Neural progenitor cell (in vitro differentiated cells): ENCODE results near the gene PACSIN3. TPM values are rescaled to one million over a fixed set of nuclear protein-coding genes. Genes with fewer than 3 reads are reported as not detected.
A peak's percentile ranks its signal among the peaks of the same experiment; 100 is the strongest.

Experiments
- DNase-seq: peaks from one replicate; pipeline ENCODE4 v3.0.0-alpha.2; 2016; ENCODE audit warnings: low spot score
- H2AFZ ChIP-seq: fragments of 200-600 bp; sonication (generic); replicated peaks from 2 replicates; pipeline ENCODE4 v1.6.1; 2016; ENCODE audit warnings: antibody characterized with exemption
- H3F3A ChIP-seq: fragments of 200-600 bp; sonication (generic); 2 replicates; pipeline ENCODE4 v1.6.1; 2016; ENCODE audit warnings: antibody characterized with exemption, low read depth
- H3K27ac ChIP-seq: fragments of 200-600 bp; sonication (generic); 2 replicates; pipeline ENCODE4 v1.5.1; 2016; ENCODE audit warnings: mild to moderate bottlenecking
- H3K27me3 ChIP-seq: fragments of 200-600 bp; sonication (generic); 2 replicates; pipeline ENCODE4 v1.6.1; 2016; ENCODE audit warnings: mild to moderate bottlenecking, moderate library complexity
- H3K36me3 ChIP-seq: fragments of 200-600 bp; sonication (generic); 2 replicates; pipeline ENCODE4 v1.5.1; 2016
- H3K4me1 ChIP-seq: fragments of 200-600 bp; sonication (generic); 2 replicates; pipeline ENCODE4 v1.6.1; 2016; ENCODE audit warnings: mixed run types
- H3K4me2 ChIP-seq: fragments of 200-600 bp; sonication (generic); 2 replicates; pipeline ENCODE4 v1.6.1; 2016
- H3K4me3 ChIP-seq: fragments of 200-600 bp; sonication (generic); 2 replicates; pipeline ENCODE4 v1.5.1; 2016
- H3K79me2 ChIP-seq: fragments of 200-600 bp; sonication (generic); 2 replicates; pipeline ENCODE4 v1.6.1; 2016; ENCODE audit warnings: low read depth
- H3K9ac ChIP-seq: fragments of 200-600 bp; sonication (generic); 2 replicates; pipeline ENCODE4 v1.6.1; 2016
- H3K9me3 ChIP-seq: fragments of 200-600 bp; sonication (generic); 2 replicates; pipeline ENCODE4 v1.5.1; 2016; ENCODE audit warnings: low read depth
- H4K20me1 ChIP-seq: fragments of 200-600 bp; sonication (generic); 2 replicates; pipeline ENCODE4 v1.6.1; 2016; ENCODE audit warnings: low read depth
- H3K27ac Mint-ChIP-seq: 3 replicates; pipeline ENCODE4 v1.8.0; 2021; ENCODE audit warnings: mixed read lengths
- H3K27me3 Mint-ChIP-seq: 2 replicates; pipeline ENCODE4 v1.8.0; 2022; ENCODE audit warnings: low read depth, mild to moderate bottlenecking, inconsistent platforms, moderate library complexity, mixed read lengths; ENCODE audit not compliant: insufficient read depth
- H3K36me3 Mint-ChIP-seq: 3 replicates; pipeline ENCODE4 v1.8.0; 2021; ENCODE audit warnings: mixed read lengths
- H3K4me1 Mint-ChIP-seq: 3 replicates; pipeline ENCODE4 v1.8.0; 2021; ENCODE audit warnings: mixed read lengths
- H3K4me3 Mint-ChIP-seq: 3 replicates; pipeline ENCODE4 v1.8.0; 2021; ENCODE audit warnings: mild to moderate bottlenecking, moderate library complexity, mixed read lengths
- H3K9me3 Mint-ChIP-seq: 3 replicates; pipeline ENCODE4 v1.8.0; 2020; ENCODE audit warnings: mixed read lengths
- EZH2 ChIP-seq: fragments of 200-600 bp; sonication (generic); IDR thresholded peaks from 2 replicates; pipeline ENCODE4 v1.6.1; 2017; ENCODE audit warnings: antibody characterized with exemption, mild to moderate bottlenecking, moderate library complexity
- EZH2phosphoT487 ChIP-seq: fragments of 200-600 bp; sonication (generic); IDR thresholded peaks from 2 replicates; pipeline ENCODE4 v1.6.1; 2017; ENCODE audit warnings: antibody characterized with exemption
- microRNA-seq: library from miRNA; unstranded; fragments of <30 nt; microRNA quantifications from one replicate; pipeline ENCODE4, GENCODE V29; 2016
- small RNA-seq: library from RNA; depleted of rRNA; stranded (forward); fragments of <200 nt; gene quantifications from one replicate; pipeline ENCODE3, GENCODE V24; 2015
- total RNA-seq: library from RNA; depleted of rRNA; stranded (reverse); fragments of >200 nt; gene quantifications from 2 replicates; pipeline ENCODE4 v1.2.3, GENCODE V29; 2015; ENCODE audit warnings: low replicate concordance
- TF ChIP-seq, protein P1 (sequence below): fragments of 200-600 bp; sonication (generic); IDR thresholded peaks from 2 replicates; pipeline ENCODE4 v1.5.1; 2017; ENCODE audit warnings: antibody characterized with exemption, mild to moderate bottlenecking

PACSIN3 gene
- total RNA-seq, 1 donor from 2014 or later, result 7.1 TPM

DNA sequence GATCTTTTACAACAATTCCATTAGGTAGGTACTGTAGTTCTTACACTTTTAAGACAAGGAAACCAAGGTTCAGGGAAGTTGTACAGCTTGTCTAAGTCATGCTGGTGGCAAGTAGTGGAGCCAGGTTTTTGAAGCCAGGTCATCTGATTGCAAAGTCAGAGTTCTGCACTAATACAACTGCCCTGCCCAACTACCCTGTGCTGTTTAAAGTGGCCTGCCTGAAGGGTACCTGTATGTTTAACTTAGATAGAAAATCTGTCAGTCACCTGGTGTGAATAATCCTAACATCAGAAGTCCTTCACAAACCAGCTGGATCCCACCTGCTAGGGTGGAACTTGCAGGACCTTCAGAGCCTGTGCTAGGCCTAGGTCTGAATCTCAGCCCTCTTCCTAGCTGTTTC, 53.7 kb downstream of the PACSIN3 start:
- Histone ChIP-seq H2AFZ (no peak overlapping the region), H3K27ac (no peak overlapping the region), H3F3A (peaks cover 7% of the 10 kb centered on the region), H4K20me1 (no peaks in the 10 kb centered on the region), H3K9ac (no peak overlapping the region), H3K79me2 (no peaks in the 10 kb centered on the region), H3K4me1 (peaks cover 13% of the 10 kb centered on the region), H3K9me3 (no peaks in the 10 kb centered on the region), H3K36me3 (no peaks in the 10 kb centered on the region), H3K27me3 (no peaks in the 10 kb centered on the region), H3K4me2 (no peak overlapping the region), H3K4me3 (no peak overlapping the region)
- H3K36me3 Mint-ChIP-seq, result peaks cover 8% of the 10 kb centered on the region
- H3K27ac Mint-ChIP-seq, result no peak overlapping the region
- H3K4me1 Mint-ChIP-seq, result peaks cover 18% of the 10 kb centered on the region
- no peak for DNase-seq
- no peak overlapping the region for H3K4me3 Mint-ChIP-seq
- H3K27me3 Mint-ChIP-seq, result peaks cover 5% of the 10 kb centered on the region
- TF ChIP-seq, protein P1, sequence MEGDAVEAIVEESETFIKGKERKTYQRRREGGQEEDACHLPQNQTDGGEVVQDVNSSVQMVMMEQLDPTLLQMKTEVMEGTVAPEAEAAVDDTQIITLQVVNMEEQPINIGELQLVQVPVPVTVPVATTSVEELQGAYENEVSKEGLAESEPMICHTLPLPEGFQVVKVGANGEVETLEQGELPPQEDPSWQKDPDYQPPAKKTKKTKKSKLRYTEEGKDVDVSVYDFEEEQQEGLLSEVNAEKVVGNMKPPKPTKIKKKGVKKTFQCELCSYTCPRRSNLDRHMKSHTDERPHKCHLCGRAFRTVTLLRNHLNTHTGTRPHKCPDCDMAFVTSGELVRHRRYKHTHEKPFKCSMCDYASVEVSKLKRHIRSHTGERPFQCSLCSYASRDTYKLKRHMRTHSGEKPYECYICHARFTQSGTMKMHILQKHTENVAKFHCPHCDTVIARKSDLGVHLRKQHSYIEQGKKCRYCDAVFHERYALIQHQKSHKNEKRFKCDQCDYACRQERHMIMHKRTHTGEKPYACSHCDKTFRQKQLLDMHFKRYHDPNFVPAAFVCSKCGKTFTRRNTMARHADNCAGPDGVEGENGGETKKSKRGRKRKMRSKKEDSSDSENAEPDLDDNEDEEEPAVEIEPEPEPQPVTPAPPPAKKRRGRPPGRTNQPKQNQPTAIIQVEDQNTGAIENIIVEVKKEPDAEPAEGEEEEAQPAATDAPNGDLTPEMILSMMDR, result no peak
- no peak for TF ChIP-seq EZH2
- TF ChIP-seq EZH2phosphoT487, result no peak
- no peaks in the 10 kb centered on the region for H3K9me3 Mint-ChIP-seq

DNA sequence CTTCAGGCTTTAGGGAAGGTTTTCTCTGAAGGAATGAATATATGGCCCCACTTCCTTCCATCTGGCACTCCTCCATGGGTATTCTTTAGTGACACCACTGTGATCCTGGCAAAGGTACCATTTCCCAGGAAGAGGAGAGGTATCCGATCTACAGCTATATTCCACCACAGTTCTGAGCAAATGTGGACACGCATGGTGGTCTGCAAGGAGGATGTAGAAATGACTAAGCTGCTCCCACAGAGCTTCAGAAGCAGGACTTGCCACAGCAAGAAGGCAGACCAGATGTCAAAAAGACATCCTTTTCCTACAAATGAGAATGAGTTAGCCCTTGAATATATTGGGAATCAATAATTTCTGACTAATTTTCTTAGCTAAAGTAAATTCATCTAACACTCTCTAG, 55.1 kb downstream of the PACSIN3 start:
- Mint-ChIP-seq H3K27me3 (peaks cover 3% of the 10 kb centered on the region), H3K4me3 (no peak overlapping the region), H3K27ac (no peak overlapping the region), H3K9me3 (no peaks in the 10 kb centered on the region), H3K36me3 (peaks cover 3% of the 10 kb centered on the region), H3K4me1 (peaks cover 17% of the 10 kb centered on the region)
- no peaks in the 10 kb centered on the region for H3K27me3 ChIP-seq
- H3K36me3 ChIP-seq, result no peaks in the 10 kb centered on the region
- H3K4me2 ChIP-seq, result peak overlapping the region; percentile 51
- H3K4me1 ChIP-seq, result peaks cover 13% of the 10 kb centered on the region
- no peaks in the 10 kb centered on the region for H3K79me2 ChIP-seq
- H3K9me3 ChIP-seq, result no peaks in the 10 kb centered on the region
- no peak overlapping the region for H3K27ac ChIP-seq
- no peak overlapping the region for H3K4me3 ChIP-seq
- no peak for DNase-seq
- no peak overlapping the region for H2AFZ ChIP-seq
- H3F3A ChIP-seq, result peaks cover 7% of the 10 kb centered on the region
- H3K9ac ChIP-seq, result no peak overlapping the region
- H4K20me1 ChIP-seq, result no peaks in the 10 kb centered on the region
- TF ChIP-seq EZH2 (no peak), EZH2phosphoT487 (no peak)
- TF ChIP-seq, protein P1, result no peak

DNA sequence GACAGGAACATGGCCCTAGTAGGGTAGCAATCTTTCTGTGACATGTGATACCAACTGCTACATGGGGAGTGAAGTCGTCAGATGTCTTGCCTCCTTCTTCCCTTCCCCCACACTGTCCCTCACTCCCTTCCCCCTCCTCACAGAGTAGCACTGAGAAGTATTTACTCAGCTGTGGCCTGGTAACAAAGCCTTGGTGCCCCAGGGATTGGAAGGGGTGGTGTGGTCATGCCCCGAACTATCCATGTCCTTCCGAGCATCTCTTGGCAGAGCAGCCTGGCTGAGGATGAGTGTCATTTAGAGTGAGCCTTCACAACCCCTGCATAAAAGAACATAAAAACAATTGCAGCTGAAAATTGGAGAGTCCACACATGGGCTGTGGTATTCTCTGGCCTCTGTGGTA, 55.7 kb downstream of the PACSIN3 start:
- H4K20me1 ChIP-seq, result no peaks in the 10 kb centered on the region
- H3K27me3 ChIP-seq, result no peaks in the 10 kb centered on the region
- no peak overlapping the region for H3K9ac ChIP-seq
- H3K4me3 ChIP-seq, result no peak overlapping the region
- Mint-ChIP-seq H3K36me3 (peaks cover 3% of the 10 kb centered on the region), H3K9me3 (no peaks in the 10 kb centered on the region), H3K4me3 (no peak overlapping the region), H3K4me1 (peaks cover 13% of the 10 kb centered on the region), H3K27me3 (peaks cover 3% of the 10 kb centered on the region), H3K27ac (peak overlapping the region; percentile 11)
- peak; percentile 46 for DNase-seq
- peaks cover 13% of the 10 kb centered on the region for H3K4me1 ChIP-seq
- no peak overlapping the region for H2AFZ ChIP-seq
- H3K9me3 ChIP-seq, result no peaks in the 10 kb centered on the region
- H3K79me2 ChIP-seq, result no peaks in the 10 kb centered on the region
- H3F3A ChIP-seq, result peaks cover 7% of the 10 kb centered on the region
- no peak overlapping the region for H3K27ac ChIP-seq
- no peaks in the 10 kb centered on the region for H3K36me3 ChIP-seq
- TF ChIP-seq, protein P1, result no peak
- TF ChIP-seq EZH2phosphoT487, result no peak
- no peak for TF ChIP-seq EZH2
- peak overlapping the region; percentile 51 for H3K4me2 ChIP-seq

Small RNA genes within 50 kb of the gene (microRNA-seq; reads per million reads assigned to microRNA genes)
- not detected for gene MIR6745

Small RNA genes within 50 kb of the gene (small RNA-seq; reads per million reads assigned to genes)
- not detected for gene MIR6745

Other genes with a start within 250 kb of the PACSIN3 start
- gene CSTPP1, start 249.7 kb downstream of the PACSIN3 start, total RNA-seq, result 32.7 and 51.7 TPM in 2 replicates
- gene ARFGAP2, start 9.6 kb downstream of the PACSIN3 start, total RNA-seq, result 95.0 and 160 TPM in 2 replicates
- 61.4 and 76.9 TPM in 2 replicates for gene DDB2, start 28.5 kb upstream of the PACSIN3 start, total RNA-seq
- 23.9 and 24.3 TPM in 2 replicates for gene ACP2, start 62.4 kb upstream of the PACSIN3 start, total RNA-seq
- 7.5 and 10.7 TPM in 2 replicates for gene NR1H3, start 71.6 kb upstream of the PACSIN3 start, total RNA-seq
- gene MADD, start 83.7 kb upstream of the PACSIN3 start, total RNA-seq, result 16.1 and 25.9 TPM in 2 replicates
- gene MYBPC3, start 166.3 kb upstream of the PACSIN3 start, total RNA-seq, result 0.06 and 0.12 TPM in 2 replicates
- gene SPI1, start 192.1 kb upstream of the PACSIN3 start, total RNA-seq, result not detected in 2 replicates
- gene SLC39A13, start 222.2 kb upstream of the PACSIN3 start, total RNA-seq, result 11.3 and 36.4 TPM in 2 replicates
- 126 and 175 TPM in 2 replicates for gene PSMC3, start 240.0 kb upstream of the PACSIN3 start, total RNA-seq